ENCODE data around the gene EXOC5. TPM values are rescaled to one million over a fixed set of nuclear protein-coding genes. Genes with fewer than 3 reads are reported as not detected.
"Not testable (repeated sequence)": the region's sequence is repeated elsewhere in the genome, so short reads cannot be mapped to it uniquely, and the experiment has no call there.

Gene EXOC5
- total RNA-seq, 2 experiments from 2014 or later, result 72.1 to 76.6 TPM

DNA sequence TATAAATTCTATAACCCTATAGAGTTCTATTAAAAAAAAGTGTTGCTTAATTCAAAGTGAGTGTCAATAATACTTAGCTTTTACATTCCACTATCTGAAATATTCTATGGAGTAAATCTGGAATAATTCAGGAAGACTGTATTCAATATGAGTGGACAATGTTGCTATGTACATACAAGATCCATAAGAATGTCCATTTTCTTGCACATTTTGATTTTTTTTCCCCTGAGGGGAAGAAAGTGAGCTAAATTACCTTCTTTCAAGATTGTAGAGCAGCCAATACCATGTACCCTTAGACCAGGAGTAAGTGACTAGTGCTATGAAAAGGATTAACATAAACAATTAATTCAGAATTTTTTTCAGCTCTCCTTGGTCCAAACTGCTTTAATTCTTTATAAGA is 25.4 kb downstream of the EXOC5 start:
- ChIA-PET POLR2A (interaction anchor here (1.2 to 1.4 kb wide), 2 partner anchors 25 to 26 kb away, joined by 3 to 4 read pairs; partner anchors contain the start of genes AP5M1 and EXOC5), CTCF (interaction anchor here (1.3 kb wide), 1 partner anchor 26 kb away, joined by 5 read pairs; the partner anchor contains the start of genes AP5M1 and EXOC5)
- no peaks in the 10 kb centered on the region for H3K9me3 Mint-ChIP-seq

DNA sequence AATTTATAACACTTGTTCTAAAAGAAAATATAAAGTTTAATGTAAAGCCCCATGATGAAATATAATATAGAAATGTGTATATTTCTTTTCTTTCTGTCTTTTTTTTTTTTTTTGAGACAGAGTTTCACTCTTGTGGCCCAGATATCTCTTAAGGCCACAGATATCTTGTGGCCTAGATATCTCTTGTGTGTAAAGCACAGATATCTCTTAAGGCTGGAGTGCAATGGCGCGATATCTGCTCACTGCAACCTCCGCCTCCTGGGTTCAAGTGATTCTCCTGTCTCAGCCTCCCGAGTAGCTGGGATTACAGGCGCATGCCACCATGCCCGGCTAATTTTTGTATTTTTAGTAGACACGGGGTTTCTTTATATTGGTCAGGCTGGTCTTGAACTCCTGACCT is 28.6 kb downstream of the EXOC5 start:
- H3K4me1 Mint-ChIP-seq; POLR2A ChIA-PET; CTCF ChIA-PET; H3K27ac Mint-ChIP-seq; H3K36me3 Mint-ChIP-seq (ENCODE audit: low read depth); H3K4me3 Mint-ChIP-seq; DNase-seq; H3K27me3 Mint-ChIP-seq; H3K9me3 Mint-ChIP-seq: not testable (repeated sequence)

More for the DNA sequence above, 25.4 kb downstream of the EXOC5 start:
- Mint-ChIP-seq H3K27ac (no peak overlapping the region), H3K27me3 (no peaks in the 10 kb centered on the region), H3K36me3 (ENCODE audit: low read depth) (peaks cover 21% of the 10 kb centered on the region), H3K4me3 (no peak overlapping the region), H3K4me1 (no peaks in the 10 kb centered on the region)
- DNase-seq, result no peak

DNA sequence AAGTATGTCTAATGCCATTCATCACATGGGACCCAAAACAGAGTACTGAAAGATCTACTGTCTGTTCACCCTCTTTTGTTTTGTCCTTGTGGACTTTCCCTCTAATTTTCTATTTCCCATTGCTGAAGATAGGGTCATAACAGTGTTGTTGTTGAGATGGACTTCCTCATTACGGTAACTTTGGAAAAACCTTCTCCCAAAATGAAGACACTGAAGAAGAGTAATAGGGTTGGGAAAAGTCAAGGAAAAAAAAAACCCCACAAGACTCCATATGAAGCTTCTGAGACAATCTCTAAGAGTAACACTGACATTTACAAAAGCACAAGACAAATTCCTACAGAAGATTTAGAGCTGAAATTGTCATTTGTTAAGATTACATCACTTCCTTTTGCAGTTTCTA is 36.7 kb downstream of the EXOC5 start:
- H3K27me3 Mint-ChIP-seq, result no peaks in the 10 kb centered on the region
- H3K4me3 Mint-ChIP-seq, result no peak overlapping the region
- H3K9me3 Mint-ChIP-seq, result peaks cover 4% of the 10 kb centered on the region
- ChIA-PET CTCF (no interaction called here), POLR2A (no interaction called here)
- H3K27ac Mint-ChIP-seq, result no peak overlapping the region
- H3K36me3 Mint-ChIP-seq (ENCODE audit: low read depth), result peaks cover 47% of the 10 kb centered on the region
- H3K4me1 Mint-ChIP-seq, result peaks cover 7% of the 10 kb centered on the region
- no peak for DNase-seq

DNA sequence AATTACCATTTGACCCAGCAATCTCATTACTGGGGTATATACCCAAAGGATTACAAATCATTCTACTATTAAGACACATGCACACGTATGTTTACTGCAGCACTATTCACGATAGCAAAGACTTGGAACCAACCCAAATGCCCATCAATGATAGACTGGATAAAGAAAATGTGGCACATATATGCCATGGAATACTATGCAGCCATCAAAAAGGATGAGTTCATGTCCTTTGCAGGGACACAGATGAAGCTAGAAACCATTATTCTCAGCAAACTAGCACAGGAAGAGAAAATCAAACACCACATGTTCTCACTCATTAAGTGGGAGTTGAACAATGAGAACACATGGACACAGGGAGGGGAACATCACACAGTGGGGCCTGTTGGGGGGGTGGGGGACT is 40.4 kb downstream of the EXOC5 start:
- H3K4me3 Mint-ChIP-seq, H3K27me3 Mint-ChIP-seq, CTCF ChIA-PET, H3K9me3 Mint-ChIP-seq, POLR2A ChIA-PET, H3K27ac Mint-ChIP-seq, DNase-seq, H3K4me1 Mint-ChIP-seq: not testable (repeated sequence)
- peaks cover 72% of the 10 kb centered on the region for H3K36me3 Mint-ChIP-seq (ENCODE audit: low read depth)

DNA sequence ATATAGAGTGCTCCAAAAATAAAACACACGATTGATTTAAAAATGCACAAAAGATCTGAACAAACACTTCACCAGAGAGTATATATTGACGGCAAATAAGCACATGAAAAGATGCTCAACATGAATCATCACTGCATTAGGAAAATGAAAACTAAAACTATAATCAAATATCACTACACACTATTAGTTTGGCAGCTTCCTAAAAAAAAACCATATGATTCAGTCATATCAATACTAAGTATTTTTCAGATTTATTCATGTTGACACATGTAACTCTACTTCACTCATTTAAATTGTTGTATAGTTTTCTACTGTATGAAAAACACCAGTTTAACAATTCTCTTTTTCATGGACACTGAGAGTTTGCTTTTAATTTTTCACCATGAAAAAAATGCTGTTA is 41.6 kb downstream of the EXOC5 start:
- POLR2A ChIA-PET, result no interaction called here
- CTCF ChIA-PET, result no interaction called here
- Mint-ChIP-seq H3K36me3 (ENCODE audit: low read depth) (peaks cover 65% of the 10 kb centered on the region), H3K4me3 (no peak overlapping the region), H3K9me3 (peaks cover 4% of the 10 kb centered on the region), H3K27me3 (no peaks in the 10 kb centered on the region), H3K27ac (no peak overlapping the region), H3K4me1 (peaks cover 9% of the 10 kb centered on the region)
- no peak for DNase-seq

DNA sequence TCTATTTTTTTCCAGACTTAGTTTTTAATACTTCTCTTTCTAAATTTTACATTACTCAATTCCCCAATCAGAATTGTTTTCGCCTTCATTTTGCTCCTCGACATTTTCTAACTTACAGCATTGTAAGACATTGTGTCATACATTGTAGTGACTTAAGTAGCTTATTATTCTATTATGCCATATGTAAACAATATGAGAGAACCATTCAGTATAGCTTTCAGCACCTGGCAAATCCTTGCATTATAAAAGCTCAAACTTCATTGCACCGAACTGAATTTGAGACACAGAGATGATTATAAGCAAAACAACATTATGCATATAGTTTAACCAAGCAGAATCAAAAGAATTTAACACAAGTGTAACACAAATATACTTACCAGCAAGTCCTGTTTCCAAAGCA is 46.8 kb downstream of the EXOC5 start:
- H3K36me3 Mint-ChIP-seq (ENCODE audit: low read depth), result peaks cover 48% of the 10 kb centered on the region
- CTCF ChIA-PET, result no interaction called here
- POLR2A ChIA-PET, result no interaction called here
- no peaks in the 10 kb centered on the region for H3K9me3 Mint-ChIP-seq
- no peaks in the 10 kb centered on the region for H3K27me3 Mint-ChIP-seq
- no peak for DNase-seq
- H3K4me3 Mint-ChIP-seq, result no peak overlapping the region
- H3K4me1 Mint-ChIP-seq, result peaks cover 3% of the 10 kb centered on the region
- no peak overlapping the region for H3K27ac Mint-ChIP-seq

DNA sequence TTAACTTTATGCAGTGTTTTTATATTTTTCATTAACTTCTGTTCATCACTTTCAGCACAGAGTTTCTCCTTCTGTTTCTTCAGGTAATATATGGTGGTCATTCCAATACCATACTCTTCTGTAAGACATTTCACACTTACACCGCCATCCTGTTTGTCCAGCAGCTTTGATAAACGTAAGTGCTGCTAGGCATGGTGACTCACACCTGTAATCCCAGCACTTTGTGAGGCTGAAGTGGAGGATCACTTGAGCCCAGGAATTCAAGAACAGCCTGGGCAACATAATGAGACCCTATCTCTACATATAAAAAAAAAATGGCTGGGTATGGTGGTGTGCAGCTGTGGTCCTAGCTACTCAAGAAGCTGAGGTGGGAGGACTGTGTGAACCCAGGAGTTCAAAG is 55.8 kb downstream of the EXOC5 start:
- H3K4me3 Mint-ChIP-seq, result no peak overlapping the region
- ChIA-PET CTCF (no interaction called here), POLR2A (interaction anchor here (1.6 kb wide), 1 partner anchor 56 kb away, joined by 5 read pairs; the partner anchor contains the start of genes AP5M1 and EXOC5)
- H3K9me3 Mint-ChIP-seq, result no peaks in the 10 kb centered on the region
- H3K36me3 Mint-ChIP-seq (ENCODE audit: low read depth), result peaks cover 52% of the 10 kb centered on the region
- no peaks in the 10 kb centered on the region for H3K27me3 Mint-ChIP-seq
- no peak for DNase-seq
- no peaks in the 10 kb centered on the region for H3K4me1 Mint-ChIP-seq
- H3K27ac Mint-ChIP-seq, result no peak overlapping the region

DNA sequence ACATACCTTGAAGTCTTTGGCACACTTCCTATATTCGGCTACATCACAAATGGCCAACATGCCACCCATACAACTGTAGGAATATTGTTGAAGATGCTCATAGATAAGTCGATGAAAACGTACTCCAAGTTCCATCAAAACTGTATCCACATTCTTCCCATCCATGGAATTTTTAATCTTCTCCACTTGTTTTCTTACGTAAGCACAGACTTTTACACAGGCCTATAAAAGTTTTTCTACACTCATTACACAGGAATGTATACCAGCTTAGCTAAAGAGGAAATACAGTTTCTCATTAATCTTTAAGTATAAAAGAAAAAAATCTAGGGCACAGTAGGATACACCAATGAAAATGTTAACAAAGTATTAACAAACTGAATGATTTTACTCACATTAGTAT is 59.1 kb downstream of the EXOC5 start:
- H3K27me3 Mint-ChIP-seq, result no peaks in the 10 kb centered on the region
- ChIA-PET POLR2A (no interaction called here), CTCF (no interaction called here)
- DNase-seq, result no peak
- no peak overlapping the region for H3K4me3 Mint-ChIP-seq
- H3K27ac Mint-ChIP-seq, result no peak overlapping the region
- H3K9me3 Mint-ChIP-seq, result no peaks in the 10 kb centered on the region
- no peaks in the 10 kb centered on the region for H3K4me1 Mint-ChIP-seq
- peaks cover 34% of the 10 kb centered on the region for H3K36me3 Mint-ChIP-seq (ENCODE audit: low read depth)

DNA sequence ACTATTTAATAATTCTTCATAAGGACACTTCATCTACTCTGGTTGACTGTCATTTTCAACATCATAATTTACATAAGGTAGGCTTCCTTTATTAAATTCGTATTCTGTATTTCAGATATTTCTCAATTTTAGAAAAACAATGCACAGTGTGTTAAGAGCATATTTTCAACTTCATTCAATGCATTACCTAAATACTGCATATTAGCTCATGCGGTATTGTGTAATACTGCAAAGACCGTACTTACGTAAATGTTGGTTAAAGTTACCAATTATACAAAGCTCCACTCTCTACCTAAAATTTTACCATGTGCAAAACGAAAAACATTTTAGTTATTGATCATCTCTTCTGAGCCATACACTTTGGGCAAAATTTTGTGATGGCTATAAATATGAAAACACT is 62.8 kb downstream of the EXOC5 start:
- Mint-ChIP-seq H3K4me3 (no peak overlapping the region), H3K27ac (no peak overlapping the region), H3K4me1 (no peaks in the 10 kb centered on the region), H3K9me3 (no peaks in the 10 kb centered on the region), H3K27me3 (no peaks in the 10 kb centered on the region), H3K36me3 (ENCODE audit: low read depth) (peaks cover 13% of the 10 kb centered on the region)
- POLR2A ChIA-PET, result no interaction called here
- no peak for DNase-seq
- CTCF ChIA-PET, result no interaction called here

DNA sequence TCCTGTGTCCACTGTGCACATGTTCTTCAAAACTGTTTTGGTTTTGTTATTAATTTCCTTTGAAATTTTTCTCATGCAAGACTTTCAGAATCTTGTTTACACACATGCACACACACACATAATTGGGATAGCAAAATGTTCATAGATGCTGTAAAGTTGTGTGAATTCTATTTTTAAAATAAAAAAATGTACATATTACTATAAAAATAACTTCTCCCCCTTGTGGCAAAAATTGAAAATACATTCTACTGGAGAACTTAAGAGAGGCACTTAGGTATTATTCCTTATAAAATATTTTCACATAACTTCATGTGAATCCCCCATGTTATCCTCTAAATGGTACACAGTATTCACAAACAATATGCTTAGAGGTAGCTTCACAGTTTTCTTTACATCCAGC is 66.0 kb downstream of the EXOC5 start:
- H3K4me3 Mint-ChIP-seq; DNase-seq; H3K4me1 Mint-ChIP-seq; CTCF ChIA-PET; H3K36me3 Mint-ChIP-seq (ENCODE audit: low read depth); POLR2A ChIA-PET; H3K9me3 Mint-ChIP-seq; H3K27me3 Mint-ChIP-seq; H3K27ac Mint-ChIP-seq: not testable (repeated sequence)

DNA sequence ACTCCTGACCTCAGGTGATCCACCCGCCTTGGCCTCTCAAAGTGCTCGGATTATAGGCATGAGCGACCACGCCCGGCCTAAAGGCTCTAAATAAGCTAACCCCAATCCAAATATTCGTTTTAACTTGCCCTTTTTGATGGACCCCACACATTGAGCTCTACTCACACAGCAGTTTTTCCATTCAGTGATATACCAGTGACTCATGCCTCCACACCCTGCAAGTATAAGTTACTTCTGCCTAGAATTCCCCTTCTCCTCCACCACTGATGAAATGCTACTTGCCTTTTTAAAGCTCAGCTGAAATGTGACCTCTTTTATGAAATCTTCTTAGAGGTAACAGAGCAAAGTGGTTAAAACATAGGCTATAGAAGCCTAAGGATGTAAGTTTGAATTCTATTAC is 68.8 kb downstream of the EXOC5 start:
- no peaks in the 10 kb centered on the region for H3K4me1 Mint-ChIP-seq
- POLR2A ChIA-PET, result no interaction called here
- no peaks in the 10 kb centered on the region for H3K9me3 Mint-ChIP-seq
- DNase-seq, result no peak
- CTCF ChIA-PET, result no interaction called here
- no peak overlapping the region for H3K27ac Mint-ChIP-seq
- peaks cover 8% of the 10 kb centered on the region for H3K27me3 Mint-ChIP-seq
- H3K4me3 Mint-ChIP-seq, result no peak overlapping the region
- no peaks in the 10 kb centered on the region for H3K36me3 Mint-ChIP-seq (ENCODE audit: low read depth)

DNA sequence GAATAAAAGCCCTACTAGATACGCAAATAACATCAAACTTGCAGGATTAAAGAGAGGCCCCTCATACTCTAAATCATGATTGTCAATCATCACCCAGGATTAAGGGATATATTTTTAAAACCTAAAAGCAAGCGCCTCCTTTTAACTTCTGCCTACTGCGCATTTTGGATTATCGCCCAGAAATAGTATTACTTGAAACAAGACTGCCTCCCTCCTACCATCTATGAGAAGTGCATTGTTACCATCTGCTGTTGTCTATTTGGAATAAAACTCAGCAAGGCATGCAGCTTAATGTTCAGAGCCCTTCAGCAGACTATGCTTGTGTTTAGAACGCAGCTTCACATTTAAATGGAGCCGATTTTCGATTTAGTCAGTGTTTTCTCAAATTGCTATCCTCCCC is 79.6 kb downstream of the EXOC5 start:
- DNase-seq, result no peak
- H3K36me3 Mint-ChIP-seq (ENCODE audit: low read depth), result no peaks in the 10 kb centered on the region
- no peak overlapping the region for H3K27ac Mint-ChIP-seq
- POLR2A ChIA-PET, result no interaction called here
- no peak overlapping the region for H3K4me3 Mint-ChIP-seq
- H3K27me3 Mint-ChIP-seq, result peaks cover 25% of the 10 kb centered on the region
- H3K9me3 Mint-ChIP-seq, result no peaks in the 10 kb centered on the region
- CTCF ChIA-PET, result no interaction called here
- H3K4me1 Mint-ChIP-seq, result no peaks in the 10 kb centered on the region

DNA sequence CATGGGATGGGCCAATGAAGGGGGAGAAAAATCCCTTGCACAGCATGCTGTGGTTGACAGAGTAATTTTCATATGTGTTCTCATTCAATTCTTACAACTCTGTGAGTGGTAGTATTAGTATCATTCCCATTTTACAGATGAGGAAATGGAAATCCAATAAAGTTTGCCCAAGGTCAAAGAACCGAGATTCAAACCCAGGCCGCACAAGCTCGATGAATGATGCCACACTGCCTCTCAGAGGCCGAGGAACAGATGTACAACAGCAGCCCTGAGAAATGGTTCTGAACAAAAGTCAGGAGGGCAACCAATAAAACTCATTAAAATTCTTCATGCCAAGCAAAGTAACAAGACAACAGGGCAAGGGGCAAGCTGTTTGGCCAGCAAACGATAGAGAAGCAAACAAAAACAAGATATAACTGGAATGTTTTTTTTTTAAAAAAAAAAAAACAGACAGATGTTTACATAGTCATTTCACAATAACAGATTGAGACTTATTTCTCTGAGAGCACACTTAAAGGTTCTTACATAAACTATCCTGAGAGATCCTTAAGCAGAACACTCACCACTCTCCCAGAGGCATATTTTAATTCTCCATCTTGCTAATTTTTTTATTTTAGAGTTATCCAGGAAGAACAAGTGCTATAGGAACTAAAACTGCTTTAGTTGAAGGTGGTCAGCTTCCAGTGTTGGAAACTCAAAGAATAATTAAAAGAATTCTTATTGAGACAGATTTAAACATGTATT is 85.8 kb downstream of the EXOC5 start:
- Mint-ChIP-seq H3K4me3 (no peak overlapping the region), H3K4me1 (no peaks in the 10 kb centered on the region), H3K27ac (no peak overlapping the region), H3K36me3 (ENCODE audit: low read depth) (no peaks in the 10 kb centered on the region), H3K27me3 (peaks cover 22% of the 10 kb centered on the region), H3K9me3 (no peaks in the 10 kb centered on the region)
- no peak for DNase-seq
- ChIA-PET CTCF (interaction anchor here (0.7 to 1.6 kb wide), 2 partner anchors 297 to 359 kb away, joined by 3 to 5 read pairs; no protein-coding TSS in a partner anchor), POLR2A (no interaction called here)

DNA sequence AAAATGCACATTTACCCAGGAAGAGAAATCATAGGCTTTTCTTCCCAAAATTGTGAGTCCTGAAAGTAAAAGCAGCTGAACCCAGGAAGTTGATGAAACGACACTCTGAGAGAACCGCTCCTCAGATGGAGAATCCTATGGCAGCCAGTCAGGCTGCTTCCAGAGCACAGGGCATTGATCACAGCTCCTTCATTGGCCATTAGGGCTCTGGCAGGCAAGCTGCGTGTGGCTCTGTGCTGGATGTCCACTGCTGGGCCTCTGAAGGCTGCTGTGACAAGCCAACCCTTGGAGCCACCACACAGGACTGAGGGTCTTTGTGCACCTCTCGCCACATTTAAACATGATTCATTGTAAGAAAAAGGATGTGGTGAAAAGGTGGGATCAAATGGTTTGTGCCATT is 89.4 kb downstream of the EXOC5 start:
- Mint-ChIP-seq H3K4me3 (no peak overlapping the region), H3K36me3 (ENCODE audit: low read depth) (no peaks in the 10 kb centered on the region), H3K4me1 (no peaks in the 10 kb centered on the region), H3K27me3 (peaks cover 28% of the 10 kb centered on the region), H3K9me3 (no peaks in the 10 kb centered on the region), H3K27ac (no peak overlapping the region)
- ChIA-PET CTCF (no interaction called here), POLR2A (no interaction called here)
- DNase-seq, result no peak

Measured in activated CD4-positive, alpha-beta memory T cell treated with anti-CD3 and anti-CD28 coated beads, Interleukin-2, amount 10 ng/mL, durations not matched to agents 7 days and 5 days (primary cell).